ENCODE measurements around the gene MYO15B. TPM values are rescaled to one million over a fixed set of nuclear protein-coding genes. Genes with fewer than 3 reads are reported as not detected.

The MYO15B gene
- total RNA-seq, 2 donors from 2014 or later = 210 to 462 TPM

DNA sequence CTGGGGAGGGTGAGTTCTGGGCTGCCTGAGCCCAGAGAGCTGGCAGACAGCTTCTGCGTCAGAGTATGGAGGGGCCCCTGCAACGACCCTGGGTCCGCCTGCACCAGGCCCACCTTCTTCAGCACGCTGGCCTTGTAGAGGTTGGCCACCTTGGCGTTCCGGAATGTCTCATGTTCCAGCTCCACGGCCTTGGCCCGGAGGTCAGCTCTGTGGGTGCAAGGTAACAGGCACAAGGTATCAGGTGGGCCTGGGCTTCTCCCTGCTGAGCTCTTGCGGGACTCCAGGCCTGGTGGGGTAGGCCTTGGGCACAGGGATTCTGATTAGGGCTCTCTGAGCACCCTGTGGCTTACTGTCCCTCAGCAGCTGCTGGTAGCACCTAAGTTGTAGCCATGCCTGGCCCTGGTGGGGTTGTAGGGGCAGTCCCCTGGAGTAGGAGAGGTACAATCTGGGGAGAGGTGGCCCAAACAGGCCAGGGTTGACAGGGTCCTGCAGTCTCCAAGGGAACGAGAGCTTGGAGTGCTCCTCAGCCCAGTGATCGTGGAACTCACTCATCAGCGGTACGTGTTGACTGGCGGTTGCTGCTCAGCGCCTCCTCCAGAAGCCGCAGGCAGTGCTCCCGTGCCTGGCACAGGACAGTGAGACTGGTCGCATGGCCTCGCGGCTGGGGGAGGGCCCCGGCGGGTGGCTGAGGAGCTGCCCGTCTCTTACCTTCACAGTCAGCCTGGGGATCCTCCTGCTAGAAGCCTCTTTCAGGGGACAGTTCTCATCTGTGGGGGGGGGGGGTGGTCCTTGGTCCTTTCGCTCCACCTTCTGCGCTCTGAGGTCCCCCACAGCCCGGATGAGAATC is 42.7 kb downstream of the MYO15B start:
- no peaks in the 10 kb centered on the region for H3K9me3 ChIP-seq
- H3K27me3 ChIP-seq = no peaks in the 10 kb centered on the region
- intact Hi-C loops (cut with DNase I) = loop anchor here (5.0 kb wide), 1 partner anchor 117 kb away; no protein-coding TSS in a partner anchor
- TF ChIP-seq, protein P1, sequence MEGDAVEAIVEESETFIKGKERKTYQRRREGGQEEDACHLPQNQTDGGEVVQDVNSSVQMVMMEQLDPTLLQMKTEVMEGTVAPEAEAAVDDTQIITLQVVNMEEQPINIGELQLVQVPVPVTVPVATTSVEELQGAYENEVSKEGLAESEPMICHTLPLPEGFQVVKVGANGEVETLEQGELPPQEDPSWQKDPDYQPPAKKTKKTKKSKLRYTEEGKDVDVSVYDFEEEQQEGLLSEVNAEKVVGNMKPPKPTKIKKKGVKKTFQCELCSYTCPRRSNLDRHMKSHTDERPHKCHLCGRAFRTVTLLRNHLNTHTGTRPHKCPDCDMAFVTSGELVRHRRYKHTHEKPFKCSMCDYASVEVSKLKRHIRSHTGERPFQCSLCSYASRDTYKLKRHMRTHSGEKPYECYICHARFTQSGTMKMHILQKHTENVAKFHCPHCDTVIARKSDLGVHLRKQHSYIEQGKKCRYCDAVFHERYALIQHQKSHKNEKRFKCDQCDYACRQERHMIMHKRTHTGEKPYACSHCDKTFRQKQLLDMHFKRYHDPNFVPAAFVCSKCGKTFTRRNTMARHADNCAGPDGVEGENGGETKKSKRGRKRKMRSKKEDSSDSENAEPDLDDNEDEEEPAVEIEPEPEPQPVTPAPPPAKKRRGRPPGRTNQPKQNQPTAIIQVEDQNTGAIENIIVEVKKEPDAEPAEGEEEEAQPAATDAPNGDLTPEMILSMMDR (IDR thresholded peaks at IDR 0.05) = no peak
- DNase-seq = no peak
- no peaks in the 10 kb centered on the region for H3K36me3 ChIP-seq
- H3K4me3 ChIP-seq = no peak overlapping the region
- H3K27ac ChIP-seq = no peak overlapping the region
- peaks cover 16% of the 10 kb centered on the region for H3K4me1 ChIP-seq
- H3K9ac ChIP-seq (ENCODE audit: low read depth in 2 of 2, low read length in 2 of 2) = no peak overlapping the region

DNA sequence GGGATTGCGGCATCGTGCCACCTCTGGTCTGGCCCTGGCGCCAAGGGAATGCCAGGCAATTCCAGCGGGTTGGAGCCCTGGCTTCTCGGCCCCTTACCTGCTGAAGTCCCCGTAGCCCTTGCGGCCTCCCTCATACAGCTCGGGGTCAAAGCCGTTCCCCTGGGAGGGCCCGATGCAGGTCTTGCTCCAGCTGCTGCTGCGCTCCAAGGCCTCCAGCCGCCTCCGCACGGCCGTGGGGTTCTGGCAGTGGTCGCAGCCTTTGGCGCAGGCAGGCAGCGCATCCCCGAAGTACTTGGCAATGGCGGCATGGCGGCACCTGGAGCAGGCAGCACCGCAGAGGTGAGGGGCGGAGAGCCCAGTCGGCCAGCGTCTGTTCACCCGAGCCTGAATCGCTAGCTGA is 43.8 kb downstream of the MYO15B start:
- intact Hi-C loops (cut with DNase I) = loop anchor here (5.0 kb wide), 1 partner anchor 116 kb away; no protein-coding TSS in a partner anchor

DNA sequence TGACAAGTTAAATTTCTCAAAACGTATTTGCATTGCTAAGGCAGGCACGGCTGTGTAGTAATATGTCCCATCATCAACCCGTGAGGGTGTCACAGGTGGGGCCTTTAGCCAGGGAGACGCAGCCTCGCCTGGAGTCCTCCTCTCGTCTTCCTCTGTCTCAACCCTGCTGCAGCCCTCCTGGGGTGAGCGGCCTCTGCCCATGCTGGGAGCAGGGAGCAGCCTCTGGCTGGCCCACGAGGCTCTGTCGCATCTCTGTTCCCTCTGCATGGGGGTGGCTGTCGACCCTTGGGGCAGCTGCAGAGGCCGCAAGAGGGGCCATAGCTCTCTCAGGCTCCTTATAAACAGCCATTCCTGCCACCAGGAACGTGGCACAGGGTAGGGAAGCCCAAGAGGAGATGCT is 44.8 kb downstream of the MYO15B start:
- no peak for DNase-seq
- no peaks in the 10 kb centered on the region for H3K36me3 ChIP-seq
- no peaks in the 10 kb centered on the region for H3K9me3 ChIP-seq
- intact Hi-C loops (cut with DNase I) = loop anchor here (5.0 kb wide), 1 partner anchor 115 kb away; no protein-coding TSS in a partner anchor
- no peak overlapping the region for H3K27ac ChIP-seq
- TF ChIP-seq, protein P1 (IDR thresholded peaks at IDR 0.05) = no peak
- no peak overlapping the region for H3K4me3 ChIP-seq
- H3K4me1 ChIP-seq = peaks cover 18% of the 10 kb centered on the region
- H3K9ac ChIP-seq (ENCODE audit: low read depth in 2 of 2, low read length in 2 of 2) = peak overlapping the region in 1 of 2 donors; percentile 32
- no peaks in the 10 kb centered on the region for H3K27me3 ChIP-seq

More for the DNA sequence above, 43.8 kb downstream of the MYO15B start:
- H3K9ac ChIP-seq (ENCODE audit: low read depth in 2 of 2, low read length in 2 of 2) = no peak overlapping the region
- no peaks in the 10 kb centered on the region for H3K36me3 ChIP-seq
- H3K27ac ChIP-seq = no peak overlapping the region
- DNase-seq = no peak
- TF ChIP-seq, protein P1 (IDR thresholded peaks at IDR 0.05) = no peak
- H3K4me3 ChIP-seq = no peak overlapping the region
- H3K27me3 ChIP-seq = no peaks in the 10 kb centered on the region
- H3K4me1 ChIP-seq = peaks cover 16% of the 10 kb centered on the region
- H3K9me3 ChIP-seq = no peaks in the 10 kb centered on the region

DNA sequence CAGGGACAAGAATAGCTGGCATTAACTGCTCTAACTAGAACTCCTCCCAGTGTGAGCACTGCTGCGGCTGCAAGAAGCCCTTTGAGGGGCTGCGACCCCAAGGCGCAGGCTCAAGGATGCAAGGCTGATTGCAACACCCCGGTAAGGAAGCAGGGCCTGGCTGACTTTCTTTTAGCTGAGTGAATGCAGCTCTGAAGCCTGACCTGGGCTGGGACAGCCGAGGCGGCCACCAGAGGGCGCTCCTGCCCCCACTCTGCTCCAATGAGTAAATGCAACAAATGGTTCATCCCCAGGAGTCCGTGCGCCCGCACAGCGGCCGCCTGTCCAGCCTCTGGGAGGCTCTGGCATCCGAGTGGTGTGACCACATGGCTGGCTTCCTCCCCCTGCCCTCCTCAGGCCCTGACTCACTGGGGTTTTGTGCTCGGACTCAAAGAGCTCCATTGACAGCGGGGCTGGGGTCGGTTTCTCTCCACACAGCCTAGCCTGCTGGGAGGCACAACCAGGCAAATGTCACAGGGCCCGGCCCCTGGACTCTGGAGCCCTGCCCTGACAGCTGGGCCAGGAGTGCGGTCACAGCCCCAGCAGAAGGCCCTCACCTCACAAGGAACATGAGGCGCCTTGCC is 45.4 kb downstream of the MYO15B start, which contains the start of gene SMIM5:
SMIM5 (plus strand) TSS at position 572 of the 623 bp plus-strand sequence. CDS start 6,768 bp downstream, outside the sequence.
- peak within 1 kb of the TSS; percentile 71 to 76 for H3K9ac ChIP-seq (ENCODE audit: low read depth in 2 of 2, low read length in 2 of 2)
- TF ChIP-seq, protein P1 (IDR thresholded peaks at IDR 0.05) = peak; percentile 96

More for the DNA sequence above, 45.4 kb downstream of the MYO15B start, which contains the start of gene SMIM5:
- Histone ChIP-seq H3K4me1 (peaks cover 22% of the 10 kb centered on the region), H3K36me3 (no peaks in the 10 kb centered on the region), H3K4me3 (no peak within 1 kb of the TSS), H3K27me3 (no peaks in the 10 kb centered on the region), H3K9me3 (no peaks in the 10 kb centered on the region), H3K27ac (peak within 1 kb of the TSS; percentile 73)
- DNase-seq = peak; percentile 89
- intact Hi-C loops (cut with DNase I) = loop anchor here (5.0 kb wide), 1 partner anchor 114 kb away; no protein-coding TSS in a partner anchor

Data from colonic mucosa (tissue), 4 donors.